ENCODE results near the gene METTL2B.

DNA sequence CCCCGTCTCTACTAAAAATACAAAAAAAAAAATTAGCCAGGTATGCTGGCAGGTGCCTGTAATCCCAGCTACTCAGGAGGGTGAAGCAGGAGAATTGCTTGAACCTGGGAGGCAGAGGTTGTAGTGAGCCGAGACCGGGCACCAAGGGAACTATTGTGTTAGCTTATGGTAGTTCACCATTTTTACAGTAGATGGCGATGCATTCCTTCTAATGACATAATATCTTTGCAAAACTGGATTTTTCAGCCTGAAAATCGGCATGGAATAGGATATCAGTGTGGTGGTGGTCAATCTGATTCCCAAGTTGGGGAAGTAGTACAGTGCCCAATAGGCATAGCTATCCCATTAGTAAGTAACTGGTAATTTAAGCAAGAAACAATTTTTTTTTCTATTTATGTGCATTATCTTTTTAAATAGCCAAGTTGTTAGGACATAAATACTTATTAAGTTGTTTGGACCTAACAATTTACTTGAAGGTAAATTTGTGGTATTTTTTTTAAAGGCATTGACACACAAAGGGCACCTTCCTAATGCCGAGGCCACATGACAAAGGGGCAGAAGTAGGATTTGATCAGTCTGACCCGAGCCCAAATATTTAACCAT lies 49.2 kb upstream of the METTL2B start:
- no peak for TF ChIP-seq POLR2A (IDR thresholded peaks at IDR 0.05)
- TF ChIP-seq, protein P1, sequence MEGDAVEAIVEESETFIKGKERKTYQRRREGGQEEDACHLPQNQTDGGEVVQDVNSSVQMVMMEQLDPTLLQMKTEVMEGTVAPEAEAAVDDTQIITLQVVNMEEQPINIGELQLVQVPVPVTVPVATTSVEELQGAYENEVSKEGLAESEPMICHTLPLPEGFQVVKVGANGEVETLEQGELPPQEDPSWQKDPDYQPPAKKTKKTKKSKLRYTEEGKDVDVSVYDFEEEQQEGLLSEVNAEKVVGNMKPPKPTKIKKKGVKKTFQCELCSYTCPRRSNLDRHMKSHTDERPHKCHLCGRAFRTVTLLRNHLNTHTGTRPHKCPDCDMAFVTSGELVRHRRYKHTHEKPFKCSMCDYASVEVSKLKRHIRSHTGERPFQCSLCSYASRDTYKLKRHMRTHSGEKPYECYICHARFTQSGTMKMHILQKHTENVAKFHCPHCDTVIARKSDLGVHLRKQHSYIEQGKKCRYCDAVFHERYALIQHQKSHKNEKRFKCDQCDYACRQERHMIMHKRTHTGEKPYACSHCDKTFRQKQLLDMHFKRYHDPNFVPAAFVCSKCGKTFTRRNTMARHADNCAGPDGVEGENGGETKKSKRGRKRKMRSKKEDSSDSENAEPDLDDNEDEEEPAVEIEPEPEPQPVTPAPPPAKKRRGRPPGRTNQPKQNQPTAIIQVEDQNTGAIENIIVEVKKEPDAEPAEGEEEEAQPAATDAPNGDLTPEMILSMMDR (IDR thresholded peaks at IDR 0.05) = peak; percentile 76 to 87 (median 81)

All from testis (tissue), 2 donors.